ENCODE data around the gene CAMSAP3.
"Not testable (repeated sequence)": the region's sequence is repeated elsewhere in the genome, so short reads cannot be mapped to it uniquely, and the experiment has no call there.

Gene CAMSAP3

GRCh38 chr19:7595466-7596133 is at the start of gene CAMSAP3:
CAMSAP3 (plus strand) TSS chr19:7595863; CDS start chr19:7596003, 140 bp downstream.
- peak in 1 of 3 donors; percentile 43 for DNase-seq

DNA sequence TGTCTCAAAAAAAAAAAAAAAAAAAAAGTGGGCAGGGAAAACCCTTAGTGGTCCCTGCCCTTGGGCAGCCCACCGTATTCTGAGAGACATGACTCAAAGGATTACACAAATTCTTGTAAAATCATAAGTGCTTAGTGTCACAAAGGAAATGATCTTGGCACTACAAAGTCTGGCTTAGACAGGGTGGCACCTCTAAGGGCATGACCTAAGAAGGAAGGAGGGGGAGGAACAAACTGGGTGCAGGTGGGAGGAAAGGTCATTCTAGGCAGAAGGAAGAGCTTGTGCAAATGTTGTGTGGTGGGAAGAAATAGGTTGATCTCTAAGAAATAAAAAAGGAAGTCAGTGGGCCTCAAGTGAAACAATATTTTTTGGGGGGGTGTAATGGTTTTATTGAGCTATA is 49.8 kb upstream of the CAMSAP3 start:
- peak; percentile 58 to 71 (median 66) for DNase-seq

GRCh38 chr19:7547159-7547558 is 48.5 kb upstream of the CAMSAP3 start:
- DNase-seq, result peak in 1 of 3 donors; percentile 24

GRCh38 chr19:7549429-7550148 is 46.1 kb upstream of the CAMSAP3 start:
- DNase-seq, result no peak

DNA sequence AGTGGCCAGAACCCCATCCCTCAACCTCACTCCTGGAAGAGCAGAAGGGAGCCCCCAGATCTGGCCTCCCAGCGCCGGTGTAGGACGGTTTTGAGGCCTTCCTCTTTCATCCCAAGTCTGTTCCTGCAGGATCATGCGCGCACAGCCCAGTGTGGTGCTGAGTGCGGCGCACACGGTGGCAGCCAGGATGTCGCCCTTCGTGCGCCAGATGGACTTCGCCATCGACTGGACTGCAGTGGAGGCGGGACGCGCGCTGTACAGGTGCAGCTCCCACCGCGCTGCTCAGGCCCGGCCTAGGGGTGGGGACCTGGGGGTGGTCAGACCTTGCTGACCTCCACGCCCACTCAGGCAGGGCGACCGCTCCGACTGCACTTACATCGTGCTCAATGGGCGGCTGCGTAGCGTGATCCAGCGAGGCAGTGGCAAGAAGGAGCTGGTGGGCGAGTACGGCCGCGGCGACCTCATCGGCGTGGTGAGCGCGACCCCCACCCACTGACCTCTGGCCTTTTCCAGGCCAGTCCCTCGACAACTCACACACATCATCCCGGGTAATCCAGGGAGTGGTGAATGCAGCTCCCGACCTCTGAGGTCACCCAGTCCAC is 45.4 kb upstream of the CAMSAP3 start:
- no peak for DNase-seq

DNA sequence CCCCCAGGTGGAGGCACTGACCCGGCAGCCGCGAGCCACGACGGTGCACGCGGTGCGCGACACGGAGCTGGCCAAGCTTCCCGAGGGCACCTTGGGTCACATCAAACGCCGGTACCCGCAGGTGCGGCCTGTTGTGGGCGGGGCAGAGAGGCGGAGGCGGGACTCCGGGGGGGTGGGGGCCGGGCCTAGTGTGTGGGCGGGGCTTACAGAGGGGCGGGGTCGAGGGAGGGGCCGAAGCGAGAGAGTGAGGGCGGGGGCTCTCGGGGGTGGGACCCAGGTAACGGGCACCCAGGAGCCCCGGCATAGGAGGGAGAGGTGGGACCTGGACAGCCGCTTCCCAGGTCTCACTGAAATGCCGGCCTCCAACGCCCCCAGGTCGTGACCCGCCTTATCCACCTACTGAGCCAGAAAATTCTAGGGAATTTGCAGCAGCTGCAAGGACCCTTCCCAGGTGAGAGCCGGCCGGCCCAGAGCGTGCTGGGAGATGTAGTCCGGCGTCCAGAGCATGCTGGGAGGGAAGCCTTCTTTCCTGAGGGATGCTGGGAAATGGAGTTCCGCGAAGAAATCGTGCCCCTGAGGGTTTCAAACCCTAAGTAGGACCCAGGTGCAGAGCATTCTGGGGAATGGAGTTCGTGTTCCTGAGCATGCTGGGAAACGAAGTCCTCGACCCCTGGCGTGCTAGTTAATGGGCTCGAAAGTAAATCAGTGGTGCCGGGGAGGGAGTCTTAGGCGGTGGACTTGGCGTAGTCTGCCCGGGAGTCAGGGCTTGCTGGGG is 44.5 kb upstream of the CAMSAP3 start:
- no peak for DNase-seq

- no peak for DNase-seq
These were observed 42.9 kb upstream of the CAMSAP3 start for GRCh38 chr19:7552781-7553180.

GRCh38 chr19:7554565-7554964 is 41.1 kb upstream of the CAMSAP3 start:
- DNase-seq, result no peak

- DNase-seq, result peak in 1 of 3 donors; percentile 29
These were observed 40.4 kb upstream of the CAMSAP3 start for GRCh38 chr19:7554990-7555864.

DNA sequence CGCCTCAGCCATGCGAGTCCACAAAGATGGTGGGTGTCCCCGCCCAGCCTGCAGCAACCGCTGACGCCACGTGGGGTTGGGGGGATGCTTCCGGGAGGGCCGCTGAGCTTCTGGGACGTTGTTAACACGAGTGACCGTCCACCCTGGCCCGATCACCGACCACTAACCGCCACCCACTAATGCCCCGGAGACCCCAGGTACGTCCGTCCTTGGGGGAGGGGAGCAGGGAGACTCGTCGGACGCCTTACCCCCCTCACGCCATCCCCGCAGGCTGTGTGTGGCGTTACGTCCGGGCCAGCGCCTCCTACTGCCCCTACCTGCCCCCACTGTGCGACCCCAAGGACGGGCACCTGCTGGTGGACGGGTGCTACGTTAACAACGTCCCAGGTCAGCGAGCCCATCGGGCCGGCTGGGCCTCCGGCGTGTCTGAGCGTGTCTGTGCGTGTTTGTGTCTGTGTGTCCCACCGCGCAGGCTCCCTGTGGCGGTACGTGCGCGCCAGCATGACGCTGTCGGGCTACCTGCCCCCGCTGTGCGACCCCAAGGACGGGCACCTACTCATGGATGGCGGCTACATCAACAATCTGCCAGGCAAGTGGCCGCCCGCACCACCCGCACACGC is 38.9 kb upstream of the CAMSAP3 start:
- DNase-seq, result no peak

GRCh38 chr19:7558667-7559066 is 37.0 kb upstream of the CAMSAP3 start:
- no peak for DNase-seq

DNA sequence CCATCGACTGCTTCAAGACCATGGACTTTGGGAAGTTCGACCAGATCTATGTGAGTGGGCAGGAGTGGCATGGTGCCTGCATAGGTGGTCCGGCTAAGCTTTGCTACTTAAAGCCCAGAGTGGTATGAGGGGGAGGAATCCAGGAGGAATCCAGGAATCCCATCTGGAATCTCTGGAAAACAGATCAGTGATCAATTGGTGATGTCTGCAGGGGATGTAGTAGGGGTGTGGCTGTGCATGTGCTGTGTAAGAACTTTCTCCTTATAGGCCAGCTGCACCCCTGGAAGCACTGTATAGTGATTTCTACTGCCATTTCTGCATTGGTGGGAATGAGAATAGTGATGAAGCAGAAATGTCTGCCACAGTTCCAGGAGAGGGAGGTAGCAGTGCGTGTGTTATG is 36.6 kb upstream of the CAMSAP3 start:
- DNase-seq, result no peak

GRCh38 chr19:7560255-7560654 is 35.4 kb upstream of the CAMSAP3 start:
- no peak for DNase-seq

- DNase-seq, result no peak
These were observed 34.3 kb upstream of the CAMSAP3 start for GRCh38 chr19:7561325-7561724.

DNA sequence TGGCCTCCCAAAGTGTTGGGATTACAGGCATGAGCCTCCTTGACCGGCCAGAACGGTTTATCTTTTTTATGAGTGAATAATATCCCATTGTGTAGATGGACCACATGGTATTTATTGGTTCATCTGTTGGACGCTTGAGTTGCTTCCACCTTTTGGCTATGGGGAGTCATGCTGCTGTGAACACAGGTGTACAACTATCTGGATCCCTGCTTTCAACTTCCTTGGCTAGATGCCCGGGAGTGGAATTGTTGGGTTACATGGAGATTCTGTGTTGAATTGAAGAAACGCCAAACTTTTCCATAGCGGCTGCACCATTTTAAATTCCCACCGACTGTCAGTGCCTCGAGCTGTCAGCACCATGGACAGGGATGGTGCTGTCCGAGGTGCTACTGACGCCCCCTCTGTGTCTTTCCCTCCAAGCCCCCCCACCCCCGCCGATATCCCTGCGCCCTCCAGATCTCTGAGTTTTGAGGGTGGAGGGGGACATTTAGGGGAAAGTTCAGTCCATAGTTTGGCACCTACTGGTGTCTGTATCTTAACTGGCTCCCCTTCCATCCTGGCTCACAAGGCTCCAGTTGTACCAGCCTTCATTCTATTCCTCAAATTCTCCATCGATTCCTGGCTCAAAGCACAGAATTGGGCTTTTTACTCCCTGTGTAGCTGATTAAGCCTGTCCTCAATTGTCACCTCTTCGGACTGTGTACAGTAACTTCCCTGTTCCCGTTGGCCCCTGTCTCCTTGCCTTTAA is 32.8 kb upstream of the CAMSAP3 start:
- DNase-seq, result peak in 1 of 3 donors; percentile 16

- no peak for DNase-seq
These were observed 30.8 kb upstream of the CAMSAP3 start for GRCh38 chr19:7564866-7565265.

- no peak for DNase-seq
These were observed 30.3 kb upstream of the CAMSAP3 start for GRCh38 chr19:7565332-7565731.

DNA sequence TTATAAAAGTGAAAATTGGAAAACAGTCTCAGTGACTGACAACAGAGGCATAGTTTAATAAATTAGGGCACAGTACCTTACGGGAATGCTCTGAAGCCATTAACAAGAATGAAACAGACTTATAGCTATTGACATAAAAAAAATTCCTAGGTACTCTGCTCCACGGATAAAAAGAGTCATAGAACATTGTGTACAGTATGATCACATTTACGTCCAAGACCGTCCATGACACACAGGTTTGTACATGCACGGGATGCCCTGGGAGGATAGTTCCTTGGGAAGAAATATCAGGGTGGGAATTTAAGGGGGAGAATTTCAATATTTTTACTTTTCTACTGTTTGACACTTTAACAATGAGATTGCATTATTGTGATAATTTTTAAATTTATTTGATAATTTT is 24.9 kb upstream of the CAMSAP3 start:
- no peak for DNase-seq

- DNase-seq, result peak; percentile 75 to 83 (median 82)
These were observed 20.1 kb upstream of the CAMSAP3 start for GRCh38 chr19:7575434-7576040.

- DNase-seq, result not testable (repeated sequence)
These were observed 18.2 kb upstream of the CAMSAP3 start for GRCh38 chr19:7577422-7577821.

DNA sequence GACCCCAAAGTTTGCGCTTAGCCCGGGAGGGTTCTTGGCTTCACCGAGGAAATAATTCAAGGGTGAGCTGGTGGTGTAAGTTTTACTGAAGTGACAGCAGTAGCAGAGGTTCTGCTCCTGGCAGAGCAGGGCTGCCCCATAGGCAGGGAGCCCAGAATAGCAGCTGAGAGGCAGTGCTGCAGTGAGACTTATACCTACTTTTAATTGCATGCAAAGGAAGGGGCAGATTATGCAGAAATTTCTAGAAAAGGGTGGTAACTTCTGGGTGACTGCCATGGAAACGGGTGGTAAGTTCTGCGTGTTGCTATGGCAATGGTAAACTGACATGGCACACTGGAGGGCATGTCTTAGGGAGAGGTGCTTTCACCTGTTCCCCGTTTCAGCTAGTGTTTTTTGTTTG is 17.5 kb upstream of the CAMSAP3 start:
- DNase-seq, result no peak

Measured in suppressor macrophage treated with lipopolysaccharide for 1 hour (primary cell).